GM12878 (cell line): ENCODE results near the gene SCN4A.

Experiments
- EZH2 ChIP-seq: IDR thresholded peaks from 2 replicates; pipeline ENCODE4 v1.6.1; 2012; ENCODE audit warnings: low read depth, mild to moderate bottlenecking, control low read depth, inconsistent platforms, low read length, borderline replicate concordance; ENCODE audit not compliant: control insufficient read depth
- HCFC1 ChIP-seq: fragments of 150-350 bp; IDR thresholded peaks from 2 replicates; pipeline ENCODE4 v1.6.1; 2014; ENCODE audit warnings: low read length
- JUND ChIP-seq: IDR thresholded peaks from 2 replicates; pipeline ENCODE4 v1.6.1; 2012; ENCODE audit warnings: low read depth, mild to moderate bottlenecking, low read length, improper control_type of control experiment, moderate library complexity
- POLR2A ChIP-seq: IDR thresholded peaks from 2 replicates; pipeline ENCODE4 v1.6.1; 2011; ENCODE audit warnings: low read depth, mild to moderate bottlenecking, low read length
- YY1 ChIP-seq: IDR thresholded peaks from 2 replicates; pipeline ENCODE4 v1.6.1; 2011; ENCODE audit warnings: low read depth, mild to moderate bottlenecking, low read length
- ZSCAN29 ChIP-seq: fragments of 450-650 bp; IDR thresholded peaks from 2 replicates; pipeline ENCODE4 v1.6.1; 2017; ENCODE audit warnings: mild to moderate bottlenecking, moderate library complexity
- TF ChIP-seq, protein P1 (sequence below), 3 experiments: IDR thresholded peaks in 2 of 3; conservative IDR thresholded peaks in 1 of 3; 2 replicates each; pipeline ENCODE4 v1.5.1; 2011; ENCODE audit warnings: low read depth in 3 of 3, low read length in 3 of 3, mild to moderate bottlenecking in 3 of 3, control low read depth in 2 of 3, moderate library complexity in 2 of 3, inconsistent platforms in 1 of 3, mixed read lengths in 1 of 3; ENCODE audit not compliant: control insufficient read depth in 2 of 3, insufficient read depth in 1 of 3; ENCODE audit errors: extremely low read depth in 1 of 3

DNA sequence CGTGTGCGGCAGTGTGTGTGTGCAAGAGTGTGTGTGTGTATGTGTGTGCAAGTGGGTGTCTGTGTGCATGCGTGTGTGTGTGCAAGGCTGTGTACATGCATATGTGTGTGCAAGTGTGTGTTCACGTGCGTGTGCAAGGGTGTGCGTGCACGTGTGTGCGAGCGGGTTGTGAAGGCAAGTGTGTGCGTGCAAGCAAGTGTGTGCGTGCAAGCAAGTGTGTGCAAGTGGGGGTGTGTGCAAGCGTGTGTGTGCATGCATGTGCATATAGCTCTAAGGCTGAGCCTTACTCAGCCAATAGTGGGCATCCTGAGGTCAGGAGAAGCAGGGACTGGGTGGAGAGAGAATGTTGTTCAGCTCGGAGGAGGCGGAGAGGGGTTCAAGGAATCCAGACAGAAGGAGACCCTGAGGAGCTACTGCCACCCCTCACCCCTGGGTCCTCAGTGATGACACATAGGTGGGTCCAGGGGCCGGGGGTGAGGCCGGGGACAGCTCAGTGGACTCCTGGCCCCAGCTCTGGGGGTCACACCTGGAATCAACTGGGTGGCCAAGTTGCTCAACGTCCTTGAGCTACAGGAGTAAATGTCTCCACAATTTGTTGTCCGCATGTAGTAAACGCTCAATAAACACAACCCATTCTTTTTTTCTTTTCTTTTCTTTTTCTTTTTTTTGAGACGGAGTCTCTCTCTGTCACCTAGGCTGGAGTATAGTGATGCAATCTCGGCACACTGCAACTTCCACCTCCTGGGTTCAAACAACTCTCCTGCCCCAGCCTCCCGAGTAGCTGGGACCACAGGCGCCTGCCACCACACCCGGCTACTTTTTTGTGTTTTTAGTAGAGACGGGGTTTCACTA, 27.2 kb upstream of the SCN4A start:
- no peak for TF ChIP-seq JUND
- no peak for TF ChIP-seq ZSCAN29
- TF ChIP-seq EZH2 = no peak
- TF ChIP-seq POLR2A = peak; percentile 43; the same call in 1 of the 2 replicates
- TF ChIP-seq HCFC1 = no peak
- TF ChIP-seq, protein P1, sequence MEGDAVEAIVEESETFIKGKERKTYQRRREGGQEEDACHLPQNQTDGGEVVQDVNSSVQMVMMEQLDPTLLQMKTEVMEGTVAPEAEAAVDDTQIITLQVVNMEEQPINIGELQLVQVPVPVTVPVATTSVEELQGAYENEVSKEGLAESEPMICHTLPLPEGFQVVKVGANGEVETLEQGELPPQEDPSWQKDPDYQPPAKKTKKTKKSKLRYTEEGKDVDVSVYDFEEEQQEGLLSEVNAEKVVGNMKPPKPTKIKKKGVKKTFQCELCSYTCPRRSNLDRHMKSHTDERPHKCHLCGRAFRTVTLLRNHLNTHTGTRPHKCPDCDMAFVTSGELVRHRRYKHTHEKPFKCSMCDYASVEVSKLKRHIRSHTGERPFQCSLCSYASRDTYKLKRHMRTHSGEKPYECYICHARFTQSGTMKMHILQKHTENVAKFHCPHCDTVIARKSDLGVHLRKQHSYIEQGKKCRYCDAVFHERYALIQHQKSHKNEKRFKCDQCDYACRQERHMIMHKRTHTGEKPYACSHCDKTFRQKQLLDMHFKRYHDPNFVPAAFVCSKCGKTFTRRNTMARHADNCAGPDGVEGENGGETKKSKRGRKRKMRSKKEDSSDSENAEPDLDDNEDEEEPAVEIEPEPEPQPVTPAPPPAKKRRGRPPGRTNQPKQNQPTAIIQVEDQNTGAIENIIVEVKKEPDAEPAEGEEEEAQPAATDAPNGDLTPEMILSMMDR (IDR thresholded peaks at IDR 0.05 in 2 of 3, conservative IDR thresholded peaks at IDR 0.05 in 1 of 3; ENCODE audit: control insufficient read depth in 2 of 3, extremely low read depth in 1 of 3, insufficient read depth in 1 of 3, low read depth in 3 of 3, low read length in 3 of 3) = no peak
- TF ChIP-seq YY1 = no peak
